Measurements from ENCODE around the gene NHEJ1. TPM values are rescaled to one million over a fixed set of nuclear protein-coding genes. Genes with fewer than 3 reads are reported as not detected.

Gene NHEJ1
- total RNA-seq, 1 donor from 2014 or later: 13.0 TPM

DNA sequence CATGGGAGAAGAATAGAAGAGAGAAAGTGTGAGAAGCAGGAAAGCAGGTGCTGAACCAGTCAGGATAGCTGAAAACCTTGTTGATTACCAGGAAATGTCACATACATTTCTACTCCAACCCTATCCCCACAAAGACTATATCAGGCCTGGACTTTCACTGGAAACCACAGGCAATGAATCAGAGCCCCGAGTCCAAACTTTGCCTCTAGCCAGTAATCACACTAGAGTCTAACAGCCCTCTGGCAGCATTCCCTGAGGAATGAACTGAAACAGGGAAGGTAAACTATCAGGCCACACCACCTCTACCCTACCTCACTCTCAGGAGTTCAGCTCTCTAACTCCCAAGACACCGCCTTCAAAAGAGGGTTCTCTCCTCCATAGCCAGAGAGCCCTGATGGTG lies 81.2 kb downstream of the NHEJ1 start:
- H3K27ac ChIP-seq: no peak overlapping the region
- H3K4me3 ChIP-seq: no peak overlapping the region
- intact Hi-C loops (cut with DNase I): no loop called here
- peaks cover 9% of the 10 kb centered on the region for H3K4me1 ChIP-seq
- H3K9me3 ChIP-seq: no peaks in the 10 kb centered on the region
- TF ChIP-seq, protein P1, sequence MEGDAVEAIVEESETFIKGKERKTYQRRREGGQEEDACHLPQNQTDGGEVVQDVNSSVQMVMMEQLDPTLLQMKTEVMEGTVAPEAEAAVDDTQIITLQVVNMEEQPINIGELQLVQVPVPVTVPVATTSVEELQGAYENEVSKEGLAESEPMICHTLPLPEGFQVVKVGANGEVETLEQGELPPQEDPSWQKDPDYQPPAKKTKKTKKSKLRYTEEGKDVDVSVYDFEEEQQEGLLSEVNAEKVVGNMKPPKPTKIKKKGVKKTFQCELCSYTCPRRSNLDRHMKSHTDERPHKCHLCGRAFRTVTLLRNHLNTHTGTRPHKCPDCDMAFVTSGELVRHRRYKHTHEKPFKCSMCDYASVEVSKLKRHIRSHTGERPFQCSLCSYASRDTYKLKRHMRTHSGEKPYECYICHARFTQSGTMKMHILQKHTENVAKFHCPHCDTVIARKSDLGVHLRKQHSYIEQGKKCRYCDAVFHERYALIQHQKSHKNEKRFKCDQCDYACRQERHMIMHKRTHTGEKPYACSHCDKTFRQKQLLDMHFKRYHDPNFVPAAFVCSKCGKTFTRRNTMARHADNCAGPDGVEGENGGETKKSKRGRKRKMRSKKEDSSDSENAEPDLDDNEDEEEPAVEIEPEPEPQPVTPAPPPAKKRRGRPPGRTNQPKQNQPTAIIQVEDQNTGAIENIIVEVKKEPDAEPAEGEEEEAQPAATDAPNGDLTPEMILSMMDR (IDR thresholded peaks at IDR 0.05): no peak
- no peak for ATAC-seq
- H3K36me3 ChIP-seq: peaks cover 28% of the 10 kb centered on the region
- no peak for DNase-seq
- no peaks in the 10 kb centered on the region for H3K27me3 ChIP-seq (ENCODE audit: low read depth)

DNA sequence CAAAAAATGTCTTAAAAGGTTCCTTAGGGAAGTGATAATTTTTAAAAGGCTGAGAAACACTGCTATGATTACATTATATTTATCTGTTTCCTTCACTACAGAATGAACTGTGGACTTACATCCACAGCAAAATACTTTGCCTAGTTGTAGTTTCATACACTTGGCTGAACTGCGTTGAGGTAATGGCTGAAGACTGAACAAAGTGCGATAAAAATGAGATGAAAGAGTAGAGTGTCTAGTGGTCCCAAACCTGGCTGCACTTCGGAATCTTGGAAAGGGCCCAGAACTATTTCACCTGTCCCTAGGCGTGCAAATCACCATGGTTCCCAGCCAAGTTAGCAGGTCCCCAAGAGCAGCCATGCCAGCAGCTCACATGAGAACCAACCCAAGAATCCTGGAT lies 81.7 kb downstream of the NHEJ1 start:
- ATAC-seq (no peak), DNase-seq (no peak)
- no peak overlapping the region for H3K4me3 ChIP-seq
- no peaks in the 10 kb centered on the region for H3K9me3 ChIP-seq
- TF ChIP-seq, protein P1 (IDR thresholded peaks at IDR 0.05): no peak
- peaks cover 9% of the 10 kb centered on the region for H3K4me1 ChIP-seq
- H3K27me3 ChIP-seq (ENCODE audit: low read depth): no peaks in the 10 kb centered on the region
- intact Hi-C loops (cut with DNase I): no loop called here
- no peak overlapping the region for H3K27ac ChIP-seq
- peaks cover 28% of the 10 kb centered on the region for H3K36me3 ChIP-seq

DNA sequence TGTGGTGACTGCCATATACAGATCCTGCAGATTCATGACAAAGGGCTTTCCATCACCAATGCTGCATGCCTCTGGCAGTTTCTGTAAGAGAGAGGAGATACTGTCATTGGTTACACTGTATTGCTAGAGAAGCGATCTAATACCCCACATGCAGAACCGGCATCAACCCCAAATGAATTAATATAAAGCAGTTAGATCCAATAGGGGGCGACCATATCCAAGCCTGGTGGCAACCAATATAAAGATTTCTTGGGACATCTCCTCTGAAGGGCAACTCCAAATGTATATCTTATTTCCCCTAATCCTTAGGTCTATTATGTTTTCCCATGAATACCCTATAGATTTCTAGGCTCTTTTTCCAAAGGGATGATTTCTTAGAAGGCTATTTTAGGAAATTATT lies 82.5 kb downstream of the NHEJ1 start:
- TF ChIP-seq, protein P1 (IDR thresholded peaks at IDR 0.05): no peak
- Histone ChIP-seq H3K27me3 (ENCODE audit: low read depth) (no peaks in the 10 kb centered on the region), H3K4me1 (peaks cover 9% of the 10 kb centered on the region), H3K27ac (no peak overlapping the region), H3K4me3 (no peak overlapping the region), H3K9me3 (no peaks in the 10 kb centered on the region), H3K36me3 (peaks cover 28% of the 10 kb centered on the region)
- ATAC-seq (no peak), DNase-seq (no peak)
- intact Hi-C loops (cut with DNase I): no loop called here

DNA sequence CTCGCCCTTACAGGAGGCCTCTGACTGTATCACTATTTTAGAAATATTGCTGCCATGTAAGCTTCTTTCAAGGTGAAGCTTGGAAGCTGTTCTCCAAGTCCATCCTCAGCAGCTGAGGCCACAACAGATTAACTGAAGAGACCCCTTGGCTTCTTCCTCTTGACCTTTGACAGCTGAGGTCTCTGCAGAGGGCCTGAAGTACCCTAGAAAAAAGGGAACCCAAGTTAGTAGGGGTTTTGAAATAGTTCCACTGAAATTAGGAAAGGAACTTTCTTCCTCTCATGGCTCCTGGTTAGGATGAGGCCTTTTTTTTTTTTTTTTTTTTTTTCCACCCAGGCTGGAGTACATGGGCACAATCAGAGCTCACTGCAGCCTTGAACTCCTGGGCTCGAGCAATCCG lies 84.4 kb downstream of the NHEJ1 start:
- intact Hi-C loops (cut with DNase I): no loop called here
- TF ChIP-seq, protein P1 (IDR thresholded peaks at IDR 0.05): no peak
- Histone ChIP-seq H3K9me3 (no peaks in the 10 kb centered on the region), H3K27me3 (ENCODE audit: low read depth) (no peaks in the 10 kb centered on the region), H3K36me3 (peaks cover 28% of the 10 kb centered on the region), H3K27ac (no peak overlapping the region), H3K4me3 (no peak overlapping the region), H3K4me1 (peaks cover 5% of the 10 kb centered on the region)
- no peak for ATAC-seq
- DNase-seq: no peak

DNA sequence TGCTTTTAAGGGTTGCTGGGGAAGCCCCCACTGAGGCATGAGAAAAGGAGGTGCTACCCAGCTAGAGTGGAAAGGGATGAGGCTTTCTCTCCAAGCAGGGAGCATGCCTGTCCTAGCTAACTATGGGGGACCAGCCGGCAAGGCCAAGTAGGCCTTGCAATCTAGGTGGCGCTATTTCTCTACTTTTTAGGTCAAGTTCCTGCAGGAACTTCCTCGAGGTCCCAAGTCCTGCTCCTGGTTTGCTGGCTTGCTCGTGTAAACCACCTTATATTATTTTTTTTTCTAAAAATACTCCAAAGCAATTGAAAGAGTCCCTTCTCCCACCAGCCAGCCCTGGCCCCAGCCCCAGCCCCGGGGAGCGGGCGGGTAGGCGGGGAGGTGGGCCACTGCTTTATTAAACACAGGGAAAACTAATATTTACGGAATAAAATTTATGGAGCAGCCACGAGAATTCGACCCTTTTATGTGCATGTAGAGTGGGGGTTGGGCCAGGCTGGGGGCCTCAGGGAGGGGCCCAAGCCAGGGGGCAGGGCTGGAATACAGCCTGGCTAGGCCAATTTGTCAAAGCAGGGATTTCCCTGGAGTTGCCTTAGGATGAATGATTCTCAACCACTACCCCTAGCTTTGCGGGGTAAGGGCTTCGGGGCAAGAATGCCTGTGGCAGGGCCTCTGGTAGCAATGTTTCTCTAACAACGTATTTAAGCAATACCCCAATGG lies 87.0 kb downstream of the NHEJ1 start:
- Histone ChIP-seq H3K4me3 (no peak overlapping the region), H3K27me3 (ENCODE audit: low read depth) (no peaks in the 10 kb centered on the region), H3K4me1 (peaks cover 7% of the 10 kb centered on the region), H3K36me3 (peaks cover 28% of the 10 kb centered on the region), H3K27ac (no peak overlapping the region), H3K9me3 (no peaks in the 10 kb centered on the region)
- DNase-seq: no peak
- TF ChIP-seq, protein P1 (IDR thresholded peaks at IDR 0.05): peak; percentile 64
- intact Hi-C loops (cut with DNase I): no loop called here
- ATAC-seq: peak; percentile 31 to 61
